ENCODE data around the gene MXRA8. TPM values are rescaled to one million over a fixed set of nuclear protein-coding genes. Genes with fewer than 3 reads are reported as not detected.

MXRA8 gene
- total and polyA plus RNA-seq, 9 of the 15 experiments (the other 6 are each of a cell fraction or from before 2014, with no cell fraction given) = 0.66 to 11.3 (median 6.3) TPM

DNA sequence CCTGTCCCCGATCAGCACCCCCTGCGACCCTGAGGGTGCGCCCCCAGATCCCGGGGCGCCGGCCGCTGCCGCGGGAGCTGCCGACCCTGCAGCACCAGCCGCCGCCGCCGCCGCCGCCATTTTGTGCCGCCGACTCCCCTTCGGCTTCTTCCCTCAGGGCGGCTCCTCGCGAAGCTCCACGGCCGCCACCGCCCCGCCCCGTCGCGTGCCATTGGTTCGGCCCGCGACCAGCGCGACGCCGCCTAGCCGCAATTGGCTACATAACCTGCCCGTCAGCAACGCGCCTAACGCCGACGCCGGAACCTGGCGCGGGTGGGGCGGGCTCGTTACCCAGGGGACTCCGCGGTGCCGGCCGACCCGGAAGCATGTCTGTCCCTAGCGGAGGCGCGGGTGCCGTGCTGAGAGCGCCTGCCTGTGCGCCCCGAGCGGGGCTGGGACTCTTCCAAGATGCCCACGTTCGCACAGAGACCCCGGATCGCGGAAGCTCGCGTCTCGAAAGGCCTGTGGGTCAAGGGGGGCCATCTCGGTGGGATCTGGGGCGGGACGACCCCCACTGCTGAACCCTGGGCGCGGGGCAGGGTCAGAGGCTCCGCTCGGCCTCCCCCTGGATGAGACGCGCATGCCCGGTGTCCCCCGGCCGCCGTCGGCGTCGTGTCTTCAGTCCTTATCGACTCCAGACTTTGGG is 41.0 kb upstream of the MXRA8 start, which contains the start of gene CCNL2 (continued):
- no peak for TF ChIP-seq TAL1 (IDR thresholded peaks at IDR 0.05)
- TF ChIP-seq ZNF764 (CRISPR knock-in tag; IDR thresholded peaks at IDR 0.05; ENCODE audit: low read depth) = 0 out of 2 replicates have a peak, but pooled peaks have one; percentile 15
- peak; percentile 90 for TF ChIP-seq ATF7 (IDR thresholded peaks at IDR 0.05)
- TF ChIP-seq TCF7 (IDR thresholded peaks at IDR 0.05; ENCODE audit: borderline replicate concordance) = peak; percentile 61; the same call in 1 of the 2 replicates
- TF ChIP-seq, protein P1, sequence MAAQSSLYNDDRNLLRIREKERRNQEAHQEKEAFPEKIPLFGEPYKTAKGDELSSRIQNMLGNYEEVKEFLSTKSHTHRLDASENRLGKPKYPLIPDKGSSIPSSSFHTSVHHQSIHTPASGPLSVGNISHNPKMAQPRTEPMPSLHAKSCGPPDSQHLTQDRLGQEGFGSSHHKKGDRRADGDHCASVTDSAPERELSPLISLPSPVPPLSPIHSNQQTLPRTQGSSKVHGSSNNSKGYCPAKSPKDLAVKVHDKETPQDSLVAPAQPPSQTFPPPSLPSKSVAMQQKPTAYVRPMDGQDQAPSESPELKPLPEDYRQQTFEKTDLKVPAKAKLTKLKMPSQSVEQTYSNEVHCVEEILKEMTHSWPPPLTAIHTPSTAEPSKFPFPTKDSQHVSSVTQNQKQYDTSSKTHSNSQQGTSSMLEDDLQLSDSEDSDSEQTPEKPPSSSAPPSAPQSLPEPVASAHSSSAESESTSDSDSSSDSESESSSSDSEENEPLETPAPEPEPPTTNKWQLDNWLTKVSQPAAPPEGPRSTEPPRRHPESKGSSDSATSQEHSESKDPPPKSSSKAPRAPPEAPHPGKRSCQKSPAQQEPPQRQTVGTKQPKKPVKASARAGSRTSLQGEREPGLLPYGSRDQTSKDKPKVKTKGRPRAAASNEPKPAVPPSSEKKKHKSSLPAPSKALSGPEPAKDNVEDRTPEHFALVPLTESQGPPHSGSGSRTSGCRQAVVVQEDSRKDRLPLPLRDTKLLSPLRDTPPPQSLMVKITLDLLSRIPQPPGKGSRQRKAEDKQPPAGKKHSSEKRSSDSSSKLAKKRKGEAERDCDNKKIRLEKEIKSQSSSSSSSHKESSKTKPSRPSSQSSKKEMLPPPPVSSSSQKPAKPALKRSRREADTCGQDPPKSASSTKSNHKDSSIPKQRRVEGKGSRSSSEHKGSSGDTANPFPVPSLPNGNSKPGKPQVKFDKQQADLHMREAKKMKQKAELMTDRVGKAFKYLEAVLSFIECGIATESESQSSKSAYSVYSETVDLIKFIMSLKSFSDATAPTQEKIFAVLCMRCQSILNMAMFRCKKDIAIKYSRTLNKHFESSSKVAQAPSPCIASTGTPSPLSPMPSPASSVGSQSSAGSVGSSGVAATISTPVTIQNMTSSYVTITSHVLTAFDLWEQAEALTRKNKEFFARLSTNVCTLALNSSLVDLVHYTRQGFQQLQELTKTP (IDR thresholded peaks at IDR 0.05; ENCODE audit: low read depth in 1 of 2, partially characterized antibody in 2 of 2) = peak in 1 of 2 experiments; percentile 54
- TF ChIP-seq ZNF584 (CRISPR knock-in tag; IDR thresholded peaks at IDR 0.05; ENCODE audit: low read depth) = no peak
- TF ChIP-seq NCOA6 (IDR thresholded peaks at IDR 0.05) = no peak
- TF ChIP-seq, protein P2, sequence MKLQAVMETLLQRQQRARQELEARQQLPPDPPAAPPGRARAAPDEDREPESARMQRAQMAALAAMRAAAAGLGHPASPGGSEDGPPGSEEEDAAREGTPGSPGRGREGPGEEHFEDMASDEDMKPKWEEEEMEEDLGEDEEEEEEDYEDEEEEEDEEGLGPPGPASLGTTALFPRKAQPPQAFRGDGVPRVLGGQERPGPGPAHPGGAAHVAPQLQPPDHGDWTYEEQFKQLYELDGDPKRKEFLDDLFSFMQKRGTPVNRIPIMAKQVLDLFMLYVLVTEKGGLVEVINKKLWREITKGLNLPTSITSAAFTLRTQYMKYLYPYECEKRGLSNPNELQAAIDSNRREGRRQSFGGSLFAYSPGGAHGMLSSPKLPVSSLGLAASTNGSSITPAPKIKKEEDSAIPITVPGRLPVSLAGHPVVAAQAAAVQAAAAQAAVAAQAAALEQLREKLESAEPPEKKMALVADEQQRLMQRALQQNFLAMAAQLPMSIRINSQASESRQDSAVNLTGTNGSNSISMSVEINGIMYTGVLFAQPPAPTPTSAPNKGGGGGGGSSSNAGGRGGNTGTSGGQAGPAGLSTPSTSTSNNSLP (IDR thresholded peaks at IDR 0.05; ENCODE audit: borderline replicate concordance, low read depth, low read length) = no peak; the same call in 1 of the 2 replicates
- peak; percentile 66; the same call in 1 of the 2 replicates for TF ChIP-seq ZNF224 (CRISPR knock-in tag; IDR thresholded peaks at IDR 0.05)
- TF ChIP-seq, protein P3, sequence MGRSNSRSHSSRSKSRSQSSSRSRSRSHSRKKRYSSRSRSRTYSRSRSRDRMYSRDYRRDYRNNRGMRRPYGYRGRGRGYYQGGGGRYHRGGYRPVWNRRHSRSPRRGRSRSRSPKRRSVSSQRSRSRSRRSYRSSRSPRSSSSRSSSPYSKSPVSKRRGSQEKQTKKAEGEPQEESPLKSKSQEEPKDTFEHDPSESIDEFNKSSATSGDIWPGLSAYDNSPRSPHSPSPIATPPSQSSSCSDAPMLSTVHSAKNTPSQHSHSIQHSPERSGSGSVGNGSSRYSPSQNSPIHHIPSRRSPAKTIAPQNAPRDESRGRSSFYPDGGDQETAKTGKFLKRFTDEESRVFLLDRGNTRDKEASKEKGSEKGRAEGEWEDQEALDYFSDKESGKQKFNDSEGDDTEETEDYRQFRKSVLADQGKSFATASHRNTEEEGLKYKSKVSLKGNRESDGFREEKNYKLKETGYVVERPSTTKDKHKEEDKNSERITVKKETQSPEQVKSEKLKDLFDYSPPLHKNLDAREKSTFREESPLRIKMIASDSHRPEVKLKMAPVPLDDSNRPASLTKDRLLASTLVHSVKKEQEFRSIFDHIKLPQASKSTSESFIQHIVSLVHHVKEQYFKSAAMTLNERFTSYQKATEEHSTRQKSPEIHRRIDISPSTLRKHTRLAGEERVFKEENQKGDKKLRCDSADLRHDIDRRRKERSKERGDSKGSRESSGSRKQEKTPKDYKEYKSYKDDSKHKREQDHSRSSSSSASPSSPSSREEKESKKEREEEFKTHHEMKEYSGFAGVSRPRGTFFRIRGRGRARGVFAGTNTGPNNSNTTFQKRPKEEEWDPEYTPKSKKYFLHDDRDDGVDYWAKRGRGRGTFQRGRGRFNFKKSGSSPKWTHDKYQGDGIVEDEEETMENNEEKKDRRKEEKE (IDR thresholded peaks at IDR 0.05; ENCODE audit: borderline replicate concordance in 1 of 2, control insufficient read depth in 1 of 2, low read depth in 2 of 2, low read length in 1 of 2) = no peak
- no peak for TF ChIP-seq HNRNPL (IDR thresholded peaks at IDR 0.05; ENCODE audit: low read depth, low read length)
- TF ChIP-seq ZNF589 (CRISPR knock-in tag; IDR thresholded peaks at IDR 0.05; ENCODE audit: low read depth) = no peak
- TF ChIP-seq ARNT (IDR thresholded peaks at IDR 0.05) = no peak
- TF ChIP-seq, protein P4, sequence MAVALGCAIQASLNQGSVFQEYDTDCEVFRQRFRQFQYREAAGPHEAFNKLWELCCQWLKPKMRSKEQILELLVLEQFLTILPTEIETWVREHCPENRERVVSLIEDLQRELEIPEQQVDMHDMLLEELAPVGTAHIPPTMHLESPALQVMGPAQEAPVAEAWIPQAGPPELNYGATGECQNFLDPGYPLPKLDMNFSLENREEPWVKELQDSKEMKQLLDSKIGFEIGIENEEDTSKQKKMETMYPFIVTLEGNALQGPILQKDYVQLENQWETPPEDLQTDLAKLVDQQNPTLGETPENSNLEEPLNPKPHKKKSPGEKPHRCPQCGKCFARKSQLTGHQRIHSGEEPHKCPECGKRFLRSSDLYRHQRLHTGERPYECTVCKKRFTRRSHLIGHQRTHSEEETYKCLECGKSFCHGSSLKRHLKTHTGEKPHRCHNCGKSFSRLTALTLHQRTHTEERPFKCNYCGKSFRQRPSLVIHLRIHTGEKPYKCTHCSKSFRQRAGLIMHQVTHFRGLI (CRISPR knock-in tag; IDR thresholded peaks at IDR 0.05) = no peak
- no peak for TF ChIP-seq ZNF561 (CRISPR knock-in tag; conservative IDR thresholded peaks at IDR 0.05)
- TF ChIP-seq, protein P5, sequence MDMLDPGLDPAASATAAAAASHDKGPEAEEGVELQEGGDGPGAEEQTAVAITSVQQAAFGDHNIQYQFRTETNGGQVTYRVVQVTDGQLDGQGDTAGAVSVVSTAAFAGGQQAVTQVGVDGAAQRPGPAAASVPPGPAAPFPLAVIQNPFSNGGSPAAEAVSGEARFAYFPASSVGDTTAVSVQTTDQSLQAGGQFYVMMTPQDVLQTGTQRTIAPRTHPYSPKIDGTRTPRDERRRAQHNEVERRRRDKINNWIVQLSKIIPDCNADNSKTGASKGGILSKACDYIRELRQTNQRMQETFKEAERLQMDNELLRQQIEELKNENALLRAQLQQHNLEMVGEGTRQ (CRISPR knock-in tag; IDR thresholded peaks at IDR 0.05) = no peak
